ENCODE results near the gene SFXN1.

SFXN1 gene

GRCh38 chr5:175466700-175467318, 11.6 kb upstream of the SFXN1 start:
- peak; percentile 65 for DNase-seq

DNA sequence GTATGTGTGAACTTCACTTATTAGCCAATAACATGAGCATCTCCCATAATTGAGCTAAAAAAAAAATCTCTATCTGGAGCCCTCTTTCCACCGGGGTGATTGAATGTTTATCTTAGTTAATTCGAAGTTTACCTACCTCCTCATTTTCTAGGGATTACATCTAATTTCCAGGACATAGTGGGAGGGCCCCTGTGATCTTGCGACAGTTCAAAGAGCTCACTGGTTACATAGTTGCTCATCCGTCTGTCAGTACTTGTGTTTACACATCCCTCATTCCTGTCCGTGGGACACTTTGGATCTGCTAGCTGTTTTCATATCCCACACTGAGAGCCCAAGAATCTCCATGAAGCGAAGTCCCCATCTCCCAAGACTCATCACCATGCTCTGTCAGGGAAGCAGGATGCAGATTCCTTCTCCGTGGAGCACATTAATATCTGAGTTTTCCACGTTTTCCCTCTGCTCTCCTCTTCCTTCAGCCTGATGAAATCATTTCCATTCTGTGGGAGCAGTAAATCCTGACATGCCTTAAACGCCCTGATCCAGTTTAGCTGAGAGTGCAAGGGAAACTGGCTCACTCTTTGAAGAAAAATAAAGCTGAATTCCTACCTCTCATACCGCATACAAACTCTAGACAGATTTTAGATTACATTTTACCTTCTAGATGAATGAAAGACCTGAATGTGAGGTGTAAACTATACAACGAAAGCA, 10.2 kb upstream of the SFXN1 start:
- no peak for DNase-seq

- no peak for DNase-seq
These were observed 9.5 kb upstream of the SFXN1 start for GRCh38 chr5:175468892-175469291.

- DNase-seq = no peak
These were observed 8.4 kb upstream of the SFXN1 start for GRCh38 chr5:175469916-175470315.

- no peak for DNase-seq
These were observed 7.6 kb upstream of the SFXN1 start for GRCh38 chr5:175470781-175471180.

DNA sequence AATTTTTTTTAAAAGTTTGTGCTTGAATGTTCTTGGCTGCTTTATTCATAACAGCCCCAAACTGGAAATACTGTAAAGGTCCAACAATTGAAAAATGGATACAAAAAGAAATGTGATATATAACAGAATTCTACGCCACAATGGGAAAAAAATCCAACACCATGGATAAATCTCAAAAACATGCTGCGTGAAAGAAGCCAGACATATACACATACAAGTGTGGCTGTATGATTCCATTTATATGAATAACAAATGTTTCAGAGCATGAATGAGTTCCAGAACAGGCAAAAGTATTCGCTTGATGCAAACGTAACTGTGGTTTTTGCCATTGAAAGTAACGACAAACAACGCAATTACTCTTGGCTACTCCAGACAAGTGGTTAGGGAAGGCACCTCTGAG, 7.2 kb upstream of the SFXN1 start:
- no peak for DNase-seq

DNA sequence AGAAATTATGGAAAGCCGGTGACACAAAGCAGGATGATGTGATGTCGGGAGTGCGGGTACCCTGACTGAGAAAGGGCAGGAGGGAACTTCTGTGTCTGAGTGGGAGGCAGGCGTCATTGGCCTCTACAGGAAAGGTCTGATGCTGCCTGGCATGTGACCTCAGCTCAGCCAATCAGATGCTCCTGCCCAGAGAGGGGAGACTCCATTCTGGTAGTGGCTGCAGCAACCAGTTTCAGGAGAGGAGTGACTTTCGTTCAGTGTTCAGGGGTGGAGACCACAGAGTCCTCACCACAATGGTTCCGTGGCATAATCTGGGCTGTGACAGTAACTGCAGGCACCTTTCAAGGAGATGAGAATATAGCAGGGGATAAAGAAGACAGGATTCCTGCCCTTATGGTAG, 6.7 kb upstream of the SFXN1 start:
- no peak for DNase-seq

DNA sequence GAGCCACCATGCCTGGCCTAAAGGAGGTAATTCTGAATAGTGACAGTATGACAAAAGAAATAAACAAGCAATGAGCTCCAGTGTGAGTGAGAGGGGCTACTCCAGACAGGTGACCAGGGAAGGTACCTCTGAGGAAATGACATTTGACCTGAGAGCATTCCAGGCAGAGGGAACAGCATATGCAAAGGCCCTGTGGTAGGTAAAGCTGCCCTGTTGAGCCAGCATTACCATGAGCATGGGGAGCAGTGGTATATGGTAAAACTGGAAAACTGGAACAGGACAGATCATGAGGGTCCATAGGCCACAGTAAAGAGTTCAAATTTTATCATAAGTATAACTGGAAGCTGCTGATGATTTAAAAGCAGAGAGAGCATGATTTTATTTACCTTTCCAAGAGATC, 6.0 kb upstream of the SFXN1 start:
- no peak for DNase-seq

GRCh38 chr5:175475248-175475647, 3.1 kb upstream of the SFXN1 start:
- no peak for DNase-seq

- DNase-seq = no peak
These were observed 920 bp upstream of the SFXN1 start for GRCh38 chr5:175477440-175477839.

DNA sequence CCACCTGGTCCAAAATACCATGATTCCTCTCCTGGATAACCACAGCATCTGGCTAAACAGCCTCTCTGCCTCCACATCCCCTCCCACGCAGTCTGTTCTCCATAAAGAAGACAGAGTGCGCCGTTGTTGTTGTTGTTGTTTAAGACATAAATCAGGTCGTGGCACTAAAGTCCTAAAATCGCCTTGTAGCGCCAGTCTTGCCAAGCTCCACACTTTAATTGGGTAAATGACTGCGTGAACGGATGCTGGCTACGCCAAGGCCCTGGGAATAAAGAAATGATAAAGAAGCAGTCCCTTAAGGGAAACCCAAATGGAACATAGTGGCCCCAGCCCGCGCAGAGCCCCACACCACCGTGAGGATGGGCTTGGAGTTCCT, 364 bp upstream of the SFXN1 start:
- no peak for DNase-seq

- no peak for DNase-seq
These were observed 943 bp downstream of the SFXN1 start for GRCh38 chr5:175479125-175479881.

- no peak for DNase-seq
These were observed 5.0 kb downstream of the SFXN1 start for GRCh38 chr5:175483337-175483736.

GRCh38 chr5:175484322-175484721, 6.0 kb downstream of the SFXN1 start:
- DNase-seq = no peak

DNA sequence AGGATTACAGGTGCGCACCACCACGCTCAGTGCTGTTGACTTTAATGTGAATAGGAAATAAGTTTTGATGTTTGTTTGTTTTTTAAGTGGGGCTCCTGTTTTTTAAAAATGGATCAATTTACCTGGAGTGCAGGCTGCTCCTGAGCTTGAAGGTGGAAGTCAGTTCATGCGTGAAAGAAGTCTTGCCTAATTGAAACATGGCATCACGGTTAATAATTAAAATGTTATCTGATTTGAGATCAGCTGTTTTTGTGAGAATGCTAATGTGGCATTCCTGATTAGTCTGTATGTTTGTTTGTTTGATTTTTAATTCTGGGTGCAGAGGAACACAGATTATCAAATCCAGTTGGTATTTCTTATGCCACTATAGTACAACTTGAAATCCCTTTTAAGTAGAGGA, 6.5 kb downstream of the SFXN1 start:
- DNase-seq = no peak

DNA sequence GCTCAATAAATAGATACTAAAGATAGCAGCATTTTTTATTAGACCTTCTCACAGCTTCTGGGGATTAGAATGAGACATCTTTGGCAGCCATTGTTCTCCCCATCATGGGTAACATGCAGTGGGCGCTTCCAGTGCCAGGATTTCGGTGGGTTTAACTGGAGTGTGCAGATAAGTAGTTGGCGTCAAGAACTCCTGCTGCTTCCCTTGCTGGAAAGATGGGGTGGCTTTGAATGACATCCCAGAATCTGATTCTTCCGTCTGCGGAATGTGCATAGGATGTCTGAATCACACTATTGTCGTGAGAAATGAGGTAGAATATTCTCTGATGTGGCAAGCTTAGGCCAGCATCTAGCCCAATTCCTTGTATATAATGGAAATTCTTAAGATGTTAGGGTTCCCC, 7.3 kb downstream of the SFXN1 start:
- DNase-seq = no peak

DNA sequence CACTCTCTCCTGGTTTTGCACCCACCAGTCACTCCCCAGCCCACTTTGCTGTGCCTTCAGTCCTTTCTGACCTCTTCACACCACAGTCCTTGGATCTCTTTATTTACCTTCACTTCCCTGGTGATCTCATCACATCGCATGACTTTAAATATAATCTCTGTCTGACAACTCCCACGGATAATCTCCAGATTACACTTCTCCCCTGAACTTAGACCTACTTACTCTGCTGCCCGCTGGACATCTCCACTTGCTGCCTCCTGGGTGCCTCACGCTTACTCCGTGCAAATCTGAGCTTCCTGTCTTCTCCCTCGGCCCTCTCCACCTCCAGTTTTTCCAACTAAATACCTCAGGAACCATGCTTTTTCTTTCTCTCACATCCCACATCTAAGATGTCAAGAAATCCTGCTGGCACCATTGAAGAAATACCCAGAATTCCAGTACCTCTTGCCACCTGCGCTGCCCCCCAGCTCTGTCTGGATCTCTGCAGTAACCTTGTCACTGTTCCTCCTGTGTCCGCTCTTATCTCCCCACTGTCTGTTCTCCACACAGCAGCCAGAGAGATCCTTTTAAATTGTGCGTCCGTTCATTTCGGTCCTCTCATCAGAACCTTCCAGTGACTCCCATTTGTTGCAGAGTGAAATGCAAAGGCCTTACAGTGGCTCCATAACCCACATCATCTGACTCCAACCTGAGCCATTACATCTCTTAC, 9.3 kb downstream of the SFXN1 start:
- no peak for DNase-seq

- DNase-seq = no peak
These were observed 11.5 kb downstream of the SFXN1 start for GRCh38 chr5:175489693-175490443.

- no peak for DNase-seq
These were observed 12.9 kb downstream of the SFXN1 start for GRCh38 chr5:175491223-175491622.

DNA sequence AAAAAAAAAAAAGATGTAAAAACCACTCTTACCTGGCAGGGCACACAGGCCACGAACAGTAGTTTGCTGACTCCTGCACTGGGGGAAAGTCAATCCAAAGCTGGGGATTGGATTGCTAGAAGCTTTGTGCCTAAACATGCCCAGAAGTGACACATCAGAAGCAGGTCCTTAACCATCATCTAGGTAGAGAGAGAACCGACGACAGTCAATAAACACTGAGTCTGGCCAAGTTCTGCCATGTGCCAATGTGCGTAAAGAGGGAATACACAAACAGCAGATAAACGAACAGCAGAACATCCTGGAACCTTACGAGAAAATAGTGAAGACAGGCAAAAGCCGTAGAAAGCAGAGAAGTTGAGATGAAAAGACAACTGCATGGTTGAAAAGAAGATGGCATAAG, 14.9 kb downstream of the SFXN1 start:
- DNase-seq = no peak

GRCh38 chr5:175493726-175494125, 15.4 kb downstream of the SFXN1 start:
- no peak for DNase-seq

- DNase-seq = no peak
These were observed 16.2 kb downstream of the SFXN1 start for GRCh38 chr5:175494264-175495183.
